Activated B cell treated with CpG ODN at 0.5 μM for 24 hours (primary cell): ENCODE measurements around the gene HES7. TPM values are rescaled to one million over a fixed set of nuclear protein-coding genes. Genes with fewer than 3 reads are reported as not detected.

ENCODE experiments used
- ATAC-seq: fragments of 200-7000 bp; cut with Tn5 transposase; one replicate; pipeline ENCODE4 v1.10.0; 2021; ENCODE audit warnings: low read depth, mild to moderate bottlenecking, moderate library complexity
- CTCF ChIA-PET: fragments of 350-600 bp; sonication (Branson Sonifier 250); formaldehyde crosslinking; loops from one replicate; lab custom pipeline; 2021; ENCODE audit warnings: antibody characterized with exemption; lab: Charles Lee
- POLR2A ChIA-PET: fragments of 350-600 bp; sonication (Branson Sonifier 250); formaldehyde crosslinking; loops from one replicate; lab custom pipeline; 2021; ENCODE audit warnings: antibody characterized with exemption; lab: Charles Lee
- DNase-seq: peaks from one replicate; pipeline ENCODE4 v3.0.0; 2022
- H3K27ac Mint-ChIP-seq: one replicate; pipeline ENCODE4 v1.8.0; 2020; ENCODE audit warnings: mixed read lengths
- H3K27me3 Mint-ChIP-seq: one replicate; pipeline ENCODE4 v1.8.0; 2021; ENCODE audit warnings: mixed read lengths
- H3K36me3 Mint-ChIP-seq: one replicate; pipeline ENCODE4 v1.8.0; 2021; ENCODE audit warnings: low read depth, mixed read lengths
- H3K4me1 Mint-ChIP-seq: one replicate; pipeline ENCODE4 v1.8.0; 2021; ENCODE audit warnings: mixed read lengths
- H3K4me3 Mint-ChIP-seq: one replicate; pipeline ENCODE4 v1.8.0; 2020; ENCODE audit warnings: mild to moderate bottlenecking, mixed read lengths
- H3K9me3 Mint-ChIP-seq: one replicate; pipeline ENCODE4 v1.8.0; 2020; ENCODE audit warnings: mixed read lengths
- CTCF ChIP-seq: fragments of 200-600 bp; IDR thresholded peaks from one replicate; pipeline ENCODE4 v1.8.0; 2022; ENCODE audit warnings: antibody characterized with exemption, mild to moderate bottlenecking
- intact Hi-C: fragments of 100-400 bp; cut with micrococcal nuclease; formaldehyde crosslinking; loops from one replicate; pipeline ENCODE4 v1.15.1; 2024
- total RNA-seq: library from RNA; stranded (reverse); gene quantifications from 2 replicates; pipeline ENCODE4 v1.2.3, GENCODE V29; 2022

The HES7 gene
- total RNA-seq, 1 donor from 2014 or later = 0.49 TPM

- Mint-ChIP-seq H3K27me3 (no peaks in the 10 kb centered on the region), H3K36me3 (peaks cover 33% of the 10 kb centered on the region), H3K4me3 (peak overlapping the region; percentile 46), H3K27ac (peak overlapping the region; percentile 88), H3K4me1 (peaks cover 45% of the 10 kb centered on the region), H3K9me3 (no peaks in the 10 kb centered on the region)
- TF ChIP-seq CTCF = no peak
- POLR2A ChIA-PET = interaction anchor here (0.6 to 15.9 kb wide), 15 partner anchors 9 to 136 kb away, joined by 3 to 385 read pairs (median 5); partner anchors contain the start of genes BORCS6, CTC1, HES7 and PFAS
- CTCF ChIA-PET = interaction anchor here (1.0 to 2.1 kb wide), 12 partner anchors 14 to 98 kb away, joined by 3 to 15 read pairs (median 4); partner anchors contain the start of gene HES7
- no peak for ATAC-seq
- intact Hi-C loops = loop anchor here (2.0 to 10.0 kb wide), 3 partner anchors 86 to 474 kb away; partner anchors contain the start of genes CYB5D1, NAA38, TMEM88 and TP53
- no peak for DNase-seq
Measured at GRCh38 chr17:8159032-8159400, 35.1 kb upstream of the HES7 start.

- Mint-ChIP-seq H3K4me1 (peaks cover 42% of the 10 kb centered on the region), H3K27ac (peak overlapping the region; percentile 88), H3K9me3 (no peaks in the 10 kb centered on the region), H3K27me3 (no peaks in the 10 kb centered on the region), H3K36me3 (peaks cover 35% of the 10 kb centered on the region), H3K4me3 (peak overlapping the region; percentile 46)
- CTCF ChIA-PET = interaction anchor here (0.6 to 2.1 kb wide), 16 partner anchors 15 to 98 kb away, joined by 3 to 15 read pairs (median 4); partner anchors contain the start of genes CTC1 and HES7
- ATAC-seq = peak; percentile 13
- DNase-seq = peak; percentile 79
- POLR2A ChIA-PET = interaction anchor here (0.6 to 15.9 kb wide), 18 partner anchors 9 to 137 kb away, joined by 3 to 385 read pairs (median 4); partner anchors contain the start of genes BORCS6, CTC1, HES7 and PFAS
- intact Hi-C loops = loop anchor here (1.0 to 10.0 kb wide), 5 partner anchors 79 to 474 kb away; partner anchors contain the start of genes CYB5D1, NAA38, TMEM88 and TP53
- no peak for TF ChIP-seq CTCF
Measured at GRCh38 chr17:8158267-8159031, 34.5 kb upstream of the HES7 start.

- Mint-ChIP-seq H3K4me1 (peaks cover 48% of the 10 kb centered on the region), H3K9me3 (no peaks in the 10 kb centered on the region), H3K27me3 (no peaks in the 10 kb centered on the region), H3K36me3 (peaks cover 39% of the 10 kb centered on the region), H3K4me3 (no peak overlapping the region), H3K27ac (no peak overlapping the region)
- peak; percentile 98 for DNase-seq
- ChIA-PET POLR2A (interaction anchor here (0.5 to 15.9 kb wide), 29 partner anchors 11 to 851 kb away, joined by 3 to 385 read pairs (median 5); partner anchors contain the start of genes ALOX12B, ALOXE3, AURKB and BORCS6), CTCF (interaction anchor here (0.9 to 1.8 kb wide), 10 partner anchors 10 to 83 kb away, joined by 3 to 14 read pairs (median 4); partner anchors contain the start of gene HES7)
- intact Hi-C loops = loop anchor here (1.0 to 10.0 kb wide), 9 partner anchors 17 to 472 kb away; partner anchors contain the start of genes CYB5D1, NAA38, SLC25A35 and TMEM88
- peak; percentile 82 for ATAC-seq
- no peak for TF ChIP-seq CTCF
Measured at GRCh38 chr17:8156246-8156992, 32.5 kb upstream of the HES7 start.

- intact Hi-C loops = loop anchor here (1.0 to 10.0 kb wide), 9 partner anchors 17 to 471 kb away; partner anchors contain the start of genes CYB5D1, NAA38, SLC25A35 and TMEM88
- Mint-ChIP-seq H3K9me3 (no peaks in the 10 kb centered on the region), H3K27ac (no peak overlapping the region), H3K36me3 (peaks cover 34% of the 10 kb centered on the region), H3K27me3 (no peaks in the 10 kb centered on the region), H3K4me1 (peaks cover 46% of the 10 kb centered on the region), H3K4me3 (no peak overlapping the region)
- ChIA-PET CTCF (interaction anchor here (1.3 to 1.8 kb wide), 5 partner anchors 17 to 82 kb away, joined by 4 to 14 read pairs (median 6); no protein-coding TSS in a partner anchor), POLR2A (interaction anchor here (0.6 to 15.9 kb wide), 18 partner anchors 10 to 851 kb away, joined by 3 to 385 read pairs (median 12); partner anchors contain the start of genes ALOX12B, ALOXE3, BORCS6 and CTC1)
- DNase-seq = no peak
- ATAC-seq = no peak
- TF ChIP-seq CTCF = no peak
Measured at GRCh38 chr17:8155996-8156245, 32.0 kb upstream of the HES7 start.
